HG02642 (cell line): ENCODE results near the gene DAPL1.

ENCODE experiments used
- ATAC-seq: cut with Tn5 transposase; IDR thresholded peaks from one replicate; pipeline ENCODE4 v1.9.1; 2021; ENCODE audit warnings: mild to moderate bottlenecking; ENCODE audit not compliant: unreplicated experiment, poor library complexity

Gene DAPL1

DNA sequence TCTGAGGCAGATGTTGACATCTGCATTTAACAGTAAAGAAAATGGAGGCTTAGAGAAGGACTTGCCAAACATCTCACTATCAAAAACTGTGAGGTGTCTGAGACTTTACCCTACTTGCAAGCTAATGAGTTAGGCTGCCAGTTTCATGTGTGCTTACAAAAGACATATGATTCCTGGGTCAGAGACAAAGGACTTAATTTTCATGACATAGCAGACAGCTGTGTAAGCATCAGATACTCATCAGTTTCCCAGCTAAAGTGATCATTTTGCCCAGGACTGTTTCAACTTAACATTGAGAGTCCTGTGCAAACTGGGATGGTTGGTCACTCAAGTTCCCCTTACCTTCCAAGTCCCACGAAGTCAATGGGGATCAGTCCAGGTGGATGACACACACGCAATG is 18.9 kb upstream of the DAPL1 start:
- ATAC-seq: no peak

DNA sequence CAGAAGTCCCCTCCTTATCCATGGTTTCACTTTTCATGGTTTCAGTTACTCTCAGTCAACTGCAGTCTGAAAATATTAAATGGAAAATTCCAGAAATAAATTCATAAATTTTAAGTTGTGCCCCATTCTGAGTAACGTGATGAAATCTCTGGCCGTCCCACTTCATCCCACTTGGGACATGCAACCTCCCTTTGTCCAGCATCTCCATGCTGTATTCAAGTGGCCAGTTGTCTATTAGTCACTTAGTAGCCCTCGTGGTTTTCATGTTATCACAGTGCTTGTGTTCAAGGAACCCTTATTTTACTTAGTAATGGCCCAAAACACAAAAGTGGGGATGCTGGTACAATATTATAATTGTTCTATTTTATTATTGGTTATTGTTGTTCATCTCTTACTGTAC is 18.0 kb upstream of the DAPL1 start:
- ATAC-seq: no peak

DNA sequence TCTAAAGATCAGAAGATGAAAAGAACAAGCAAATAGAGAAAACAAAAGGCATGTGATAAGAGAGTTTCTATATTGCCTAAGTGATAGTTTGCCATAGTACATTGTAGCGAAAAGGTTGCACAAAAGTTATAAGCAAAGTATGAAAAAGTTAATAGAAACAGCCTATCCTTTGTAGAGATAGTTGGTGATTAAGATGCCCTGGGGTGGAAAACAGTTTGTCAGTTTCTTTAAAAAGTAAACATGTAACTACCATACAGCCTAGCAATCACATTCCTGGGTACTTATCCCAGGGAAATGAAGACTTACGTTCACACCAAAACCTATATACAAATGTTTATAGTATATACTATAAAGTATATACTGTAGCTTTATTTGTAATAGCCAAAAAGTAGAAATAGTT is 16.9 kb upstream of the DAPL1 start:
- ATAC-seq: no peak

DNA sequence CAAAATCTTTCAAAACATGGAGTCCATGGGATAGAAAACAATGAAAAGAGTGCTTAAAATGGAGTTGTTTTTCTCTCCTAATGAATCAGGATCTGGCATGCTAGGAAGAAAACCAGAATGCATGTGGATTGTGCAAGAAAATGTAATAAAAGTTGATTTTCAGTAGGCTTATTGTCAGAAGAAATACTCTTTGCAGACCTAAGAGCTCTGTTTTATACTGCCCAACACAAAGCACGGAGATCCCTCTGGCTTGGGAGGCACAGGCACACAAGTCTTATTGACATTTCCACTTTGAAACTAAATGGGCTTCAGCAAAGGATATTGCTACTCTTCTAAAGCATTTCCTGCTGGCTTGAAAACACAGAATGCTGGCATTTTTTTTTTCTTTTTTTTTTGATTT is 15.5 kb upstream of the DAPL1 start:
- no peak for ATAC-seq

DNA sequence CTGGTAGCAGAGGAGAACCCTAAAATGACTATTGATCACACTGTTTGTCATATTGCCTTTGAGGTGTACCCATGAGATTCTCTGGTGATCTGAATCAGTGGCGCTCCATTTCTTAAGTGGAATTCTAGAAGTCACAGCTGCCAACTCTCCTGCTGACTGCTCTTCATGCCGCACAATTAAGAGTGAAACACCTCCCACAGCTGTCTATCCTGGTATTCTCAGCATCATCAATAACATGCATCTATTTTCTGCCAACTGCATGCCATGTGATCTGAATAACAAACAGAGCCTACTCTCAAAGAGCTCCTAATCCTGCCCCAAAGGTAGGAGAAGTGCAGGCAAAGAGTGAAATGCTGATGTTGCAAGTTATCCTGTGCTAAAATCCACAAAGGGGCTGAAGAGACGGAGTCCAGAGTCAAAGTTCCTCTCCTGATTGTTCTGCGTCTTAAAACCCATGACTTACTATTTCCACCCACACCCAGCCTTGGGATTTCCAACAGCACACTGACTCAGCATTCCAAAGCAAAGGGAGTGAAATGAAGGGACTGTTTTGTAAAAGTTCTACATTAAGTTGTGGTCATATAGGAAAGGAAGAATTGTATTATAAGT is 13.7 kb upstream of the DAPL1 start:
- no peak for ATAC-seq

DNA sequence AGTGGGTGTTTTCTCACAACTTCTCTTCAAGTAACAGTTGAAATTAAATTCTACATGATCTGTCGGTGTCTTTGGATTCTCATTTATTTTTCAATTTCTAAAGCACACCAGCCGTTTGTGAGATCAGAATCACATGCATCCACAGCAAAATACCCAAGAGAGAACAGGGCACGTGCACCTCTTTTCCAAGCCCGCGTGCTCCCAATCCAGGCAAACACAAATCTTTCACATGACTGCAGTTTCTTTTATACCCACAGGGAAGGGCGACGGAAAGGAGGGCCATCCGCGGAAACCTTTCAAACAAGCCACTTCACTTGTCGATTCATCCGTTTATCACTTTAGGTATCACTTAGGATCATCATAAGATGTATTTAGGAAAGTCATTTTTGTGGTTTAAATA is 13.0 kb upstream of the DAPL1 start:
- ATAC-seq: no peak

DNA sequence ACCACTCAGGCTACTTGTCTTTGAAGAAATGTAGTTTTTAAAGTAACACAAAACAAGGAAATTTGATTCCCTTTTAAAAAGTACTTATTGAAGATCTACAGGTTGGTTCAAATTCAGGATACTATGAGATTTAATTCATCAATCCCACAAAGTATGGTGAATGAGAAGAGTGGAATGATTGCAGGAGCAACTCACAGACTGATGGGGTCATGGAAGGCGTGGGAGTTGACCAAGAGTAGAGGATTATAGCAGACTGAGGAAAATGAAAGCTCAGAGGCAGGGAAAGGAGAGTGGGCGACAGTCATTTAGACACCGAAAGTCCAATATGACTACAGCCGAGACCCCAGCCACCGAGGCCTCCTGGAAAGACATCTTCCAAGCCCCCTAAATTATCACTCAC is 12.5 kb upstream of the DAPL1 start:
- ATAC-seq: no peak

DNA sequence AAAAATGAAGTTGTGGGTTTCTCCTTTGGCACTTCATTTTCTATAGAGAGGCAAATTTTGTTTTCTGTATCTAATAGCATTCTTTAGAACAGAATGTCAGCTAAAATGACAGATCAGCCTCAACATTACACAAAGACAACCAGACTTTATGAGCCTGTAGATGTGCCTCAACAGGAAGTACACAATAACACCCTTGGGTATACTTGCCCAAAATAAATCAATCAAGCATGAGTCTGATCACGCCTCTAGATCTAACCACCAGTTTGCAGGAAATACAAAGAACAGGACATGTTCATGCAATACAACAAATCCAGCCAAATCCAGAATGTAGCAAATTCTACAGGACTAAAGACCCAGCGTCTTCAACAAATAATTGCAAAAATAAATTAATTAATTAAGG is 11.2 kb upstream of the DAPL1 start:
- no peak for ATAC-seq

DNA sequence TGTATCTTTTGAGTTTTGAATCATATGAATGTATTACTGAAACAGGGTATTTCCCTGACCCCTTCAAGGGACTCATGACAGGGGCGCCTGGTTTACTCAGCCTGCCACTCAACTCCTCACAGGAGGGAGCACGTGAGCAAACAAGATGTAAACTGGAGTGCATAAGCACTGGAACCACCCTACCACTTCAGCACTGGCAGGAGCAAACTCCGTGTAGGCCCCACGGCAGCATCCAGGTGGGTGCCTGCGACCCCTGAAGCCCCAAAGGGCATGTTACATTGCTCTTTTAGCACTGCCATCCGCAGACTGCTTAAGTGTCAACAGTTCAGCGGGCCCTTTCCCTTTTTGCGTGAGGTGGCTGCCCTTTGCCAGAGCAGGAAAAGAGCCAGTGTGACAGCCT is 8.2 kb upstream of the DAPL1 start:
- no peak for ATAC-seq

DNA sequence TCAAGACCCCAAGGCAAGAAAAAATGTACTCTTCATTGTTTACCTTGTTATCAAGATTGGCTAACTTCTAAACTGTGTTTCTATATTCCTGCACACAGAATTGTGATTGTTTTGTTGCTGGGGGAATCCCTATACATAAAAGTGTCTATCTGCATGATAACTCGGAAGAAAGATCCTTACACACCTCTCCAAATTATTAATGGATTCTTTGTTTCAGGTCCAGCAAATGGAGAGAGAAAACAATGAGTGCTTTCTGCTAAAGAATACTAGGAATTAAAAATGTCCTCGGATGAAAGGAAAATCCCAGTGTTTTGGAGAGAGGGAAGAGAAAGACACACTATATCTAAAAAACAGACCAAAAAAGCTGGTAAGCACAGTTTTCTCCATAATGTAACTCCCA is 6.2 kb upstream of the DAPL1 start:
- no peak for ATAC-seq

DNA sequence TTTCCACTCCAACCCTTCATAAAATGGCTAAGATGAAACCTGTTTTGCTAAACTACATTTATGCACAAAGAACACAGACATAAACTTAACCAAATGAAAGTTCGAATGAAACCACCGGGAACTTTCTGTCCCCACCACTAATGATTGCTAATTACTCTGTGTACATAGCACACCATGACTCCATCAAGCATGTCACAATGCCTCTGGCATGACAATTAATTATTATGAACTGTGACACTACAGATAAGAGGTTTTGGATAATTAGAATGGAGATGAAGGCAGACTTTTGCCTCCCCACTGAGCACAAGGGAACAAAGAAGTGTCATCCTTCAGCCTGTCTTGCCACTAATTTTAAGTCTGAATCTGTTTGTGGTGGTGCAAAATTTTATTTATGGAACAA is 1.5 kb downstream of the DAPL1 start:
- no peak for ATAC-seq

DNA sequence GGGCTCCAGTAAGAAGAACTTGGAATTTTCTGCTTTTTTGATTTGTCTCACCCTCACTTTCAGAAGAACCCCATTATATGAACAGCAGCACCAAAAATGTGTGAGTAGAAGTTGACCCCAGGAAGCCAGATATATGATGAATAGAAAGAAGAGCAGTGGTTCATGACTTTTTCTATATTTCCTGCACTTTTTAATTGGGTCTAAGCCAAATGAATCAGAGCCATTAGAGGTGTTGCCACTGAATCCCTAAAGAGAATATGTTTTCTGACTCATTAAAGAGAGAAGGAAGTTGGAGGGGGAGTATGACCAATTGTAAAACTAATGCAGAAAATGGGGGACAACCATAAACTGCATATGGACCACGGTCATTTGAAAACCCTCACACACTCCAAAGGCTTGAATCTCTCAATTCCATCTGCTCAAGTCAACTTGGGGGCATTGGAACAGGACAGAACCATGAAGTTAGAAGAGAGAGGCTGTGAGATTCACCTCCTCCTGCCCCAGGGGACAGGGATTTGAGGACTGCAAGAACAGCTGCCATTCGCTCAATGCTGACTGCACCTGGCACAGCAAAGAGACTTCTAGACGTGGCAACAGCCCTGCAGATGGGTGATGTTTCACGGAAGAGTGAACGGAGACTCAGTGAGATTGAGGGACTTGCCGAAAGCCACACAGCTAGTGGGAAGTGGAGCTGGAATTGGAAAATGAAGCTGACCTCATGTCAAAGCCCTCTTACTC is 3.0 kb downstream of the DAPL1 start:
- ATAC-seq: no peak

DNA sequence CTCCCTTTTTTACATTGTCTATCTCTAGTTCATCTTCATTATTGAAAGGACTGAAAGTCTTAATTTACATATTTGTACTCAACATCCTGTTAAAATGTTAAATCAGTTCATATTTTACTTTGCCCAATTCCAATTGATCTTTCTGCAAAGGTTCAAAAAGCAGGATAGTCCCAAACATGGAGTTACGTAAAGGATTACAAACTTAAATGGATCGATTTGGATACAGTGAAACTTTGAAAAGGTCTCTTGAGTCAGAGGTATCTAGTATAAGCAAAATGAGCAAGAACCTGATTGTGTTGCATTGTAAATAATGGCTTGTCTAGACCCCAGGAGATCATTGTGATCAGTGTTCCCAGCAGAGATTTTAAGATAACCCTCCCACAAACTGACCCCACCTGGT is 4.1 kb downstream of the DAPL1 start:
- ATAC-seq: no peak

DNA sequence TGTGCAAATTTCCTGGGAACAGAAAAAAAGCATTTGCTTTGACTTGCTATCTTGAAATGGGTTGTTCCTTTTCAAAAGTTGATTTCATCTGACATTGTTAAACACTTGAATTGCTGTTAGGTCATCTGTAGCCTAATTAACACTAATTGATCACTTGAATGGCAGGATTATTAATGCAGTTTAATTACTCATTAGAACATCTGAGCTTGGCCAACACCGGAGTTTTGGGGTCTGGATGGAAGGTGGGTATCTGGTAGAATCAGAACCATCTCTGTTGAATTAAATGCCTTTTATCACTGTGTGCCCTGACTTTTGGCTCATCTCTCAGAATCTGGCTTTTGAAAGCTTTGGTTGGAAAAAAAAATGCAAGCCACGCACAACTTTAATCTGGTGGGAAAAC is 8.4 kb downstream of the DAPL1 start:
- no peak for ATAC-seq

DNA sequence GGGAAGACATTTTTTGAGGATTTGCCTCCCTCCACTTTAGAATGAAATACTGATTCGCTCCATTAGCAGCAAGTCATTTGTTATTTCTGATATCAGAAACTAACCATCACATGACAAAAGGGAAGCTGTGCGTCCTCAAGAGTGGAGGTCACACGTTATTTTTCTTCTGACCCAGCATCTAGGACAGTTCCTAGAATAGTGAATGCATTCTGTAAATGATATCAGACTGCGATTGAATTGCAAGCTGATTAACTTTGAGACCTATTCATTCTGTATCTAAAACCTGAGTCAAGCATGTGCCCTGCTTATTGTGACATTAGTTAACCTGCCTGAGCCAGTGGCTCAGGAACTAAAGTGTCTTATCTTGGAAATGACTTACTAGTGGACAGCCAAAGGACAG is 10.1 kb downstream of the DAPL1 start:
- ATAC-seq: no peak

DNA sequence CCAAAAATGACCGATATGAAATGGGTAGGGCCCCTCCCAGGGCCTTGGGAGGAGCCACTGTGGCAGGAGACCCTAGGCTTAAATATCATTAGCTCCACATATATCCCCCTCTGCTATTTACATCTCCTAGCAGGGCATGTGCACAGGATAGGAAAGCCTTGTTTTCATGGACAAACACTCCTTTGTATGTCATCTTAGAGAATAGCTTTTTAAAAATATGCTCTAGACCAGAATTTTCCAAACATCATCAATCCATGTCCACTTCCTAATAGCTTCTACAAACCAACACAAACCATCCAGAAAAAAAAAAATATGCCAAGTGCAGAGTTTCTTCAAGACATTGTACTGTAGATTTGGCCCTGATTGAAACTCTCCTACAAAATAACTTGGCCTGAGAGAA is 10.8 kb downstream of the DAPL1 start:
- ATAC-seq: no peak

DNA sequence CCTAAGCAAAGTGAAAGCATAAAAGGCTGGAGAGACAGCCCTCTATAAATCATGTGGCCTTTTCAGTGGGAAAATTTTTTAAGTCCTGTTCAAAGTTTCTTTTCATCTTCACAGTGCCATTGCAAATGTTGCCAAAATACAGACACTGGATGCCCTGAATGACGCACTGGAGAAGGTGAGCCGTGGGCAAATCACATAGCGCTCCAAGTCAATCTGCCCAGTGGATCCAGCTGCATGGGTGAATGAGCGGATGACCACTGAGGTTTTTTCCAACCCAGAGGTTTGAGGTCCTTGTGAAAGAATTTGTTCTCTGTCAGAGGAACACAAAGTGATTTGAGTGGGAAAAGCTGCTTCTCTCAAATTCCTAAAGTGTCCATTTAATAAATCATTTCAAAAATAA is 11.8 kb downstream of the DAPL1 start:
- no peak for ATAC-seq

DNA sequence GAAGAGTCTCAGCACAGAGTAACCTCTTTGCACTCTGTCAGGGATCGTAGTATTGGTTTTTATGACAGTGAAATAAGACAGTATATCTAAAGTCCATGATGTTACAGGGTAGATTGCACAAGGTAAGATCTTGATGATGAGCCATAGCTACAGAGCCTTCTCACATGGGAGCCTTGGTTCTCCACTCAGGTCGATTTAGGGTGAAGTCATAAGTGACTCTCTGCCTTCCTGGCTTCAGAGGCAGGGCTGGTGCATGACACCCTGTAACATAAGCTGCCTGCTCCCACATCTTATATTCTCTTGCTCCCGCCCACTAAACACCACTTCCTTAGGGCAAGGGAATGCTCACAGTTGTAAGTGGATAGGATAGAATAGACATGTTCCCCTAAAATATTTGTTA is 13.3 kb downstream of the DAPL1 start:
- no peak for ATAC-seq

DNA sequence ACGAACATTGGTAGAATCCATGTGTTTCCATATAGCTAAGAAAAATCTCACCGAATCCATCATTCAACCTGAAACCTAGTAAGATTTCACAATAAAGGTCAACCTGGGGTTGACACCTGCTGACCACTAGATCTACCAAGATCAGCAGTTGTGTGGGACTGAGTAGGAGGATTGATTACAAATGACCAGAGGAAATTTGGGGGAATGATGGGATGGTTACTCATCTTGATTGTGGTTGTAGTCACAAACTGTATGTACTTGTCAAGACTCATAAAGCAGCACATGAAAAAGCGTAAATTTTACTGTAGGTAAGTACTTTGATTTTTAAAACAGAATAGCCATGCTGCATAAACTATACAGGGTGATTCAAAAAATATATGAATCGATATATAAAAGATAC is 14.7 kb downstream of the DAPL1 start:
- ATAC-seq: no peak

DNA sequence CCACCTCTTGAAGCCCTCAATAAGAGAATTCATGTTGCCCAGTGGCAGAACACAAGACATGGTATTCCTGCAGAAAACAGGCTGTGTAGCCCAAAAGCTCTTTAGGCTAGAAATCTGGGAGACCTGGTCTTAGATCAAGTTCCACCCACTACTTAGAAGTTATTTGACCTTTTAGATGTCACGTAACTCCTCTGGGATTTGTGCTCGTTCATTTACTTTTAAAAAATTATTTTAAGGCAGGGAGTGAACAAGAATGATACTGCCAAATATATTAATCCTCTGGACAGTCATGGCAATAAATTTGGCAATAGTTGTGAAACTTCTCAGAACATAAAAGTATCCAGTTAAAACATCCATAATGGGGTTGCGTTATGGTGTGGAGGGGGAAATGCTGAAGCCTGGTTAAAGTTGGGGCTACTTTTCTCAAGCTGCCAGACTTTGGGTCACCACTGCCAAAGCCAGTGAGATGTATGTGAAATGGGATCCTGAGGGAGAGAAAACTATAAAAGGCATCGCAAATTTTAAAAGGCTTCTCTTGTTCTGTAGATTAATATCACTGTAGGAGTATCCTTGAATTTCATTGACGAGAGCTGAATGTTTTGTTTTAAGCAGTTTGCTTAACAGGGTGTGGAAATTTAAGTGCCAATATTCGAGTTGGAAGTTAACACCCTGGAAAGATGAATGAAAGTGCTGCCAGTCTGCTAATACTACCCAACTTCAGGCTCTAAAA is 15.8 kb downstream of the DAPL1 start:
- ATAC-seq: no peak

DNA sequence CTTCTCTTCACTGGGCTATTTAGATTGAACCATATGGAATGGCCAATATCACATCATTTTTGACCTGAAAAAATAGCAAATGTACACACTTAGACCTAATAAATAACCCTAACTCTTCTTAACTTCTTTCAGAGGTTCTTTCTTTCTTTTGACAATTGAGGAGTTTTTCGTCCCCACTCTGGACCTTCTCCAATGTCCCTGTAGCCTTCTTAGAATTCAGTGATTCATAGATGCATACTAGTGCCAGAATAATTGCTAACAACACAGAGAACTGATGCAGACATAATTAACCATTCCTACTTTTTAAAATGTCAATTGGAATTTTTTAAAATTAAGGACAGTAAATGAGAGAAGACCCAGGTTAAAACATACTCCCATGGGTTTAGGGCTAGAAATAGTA is 20.0 kb downstream of the DAPL1 start:
- no peak for ATAC-seq

DNA sequence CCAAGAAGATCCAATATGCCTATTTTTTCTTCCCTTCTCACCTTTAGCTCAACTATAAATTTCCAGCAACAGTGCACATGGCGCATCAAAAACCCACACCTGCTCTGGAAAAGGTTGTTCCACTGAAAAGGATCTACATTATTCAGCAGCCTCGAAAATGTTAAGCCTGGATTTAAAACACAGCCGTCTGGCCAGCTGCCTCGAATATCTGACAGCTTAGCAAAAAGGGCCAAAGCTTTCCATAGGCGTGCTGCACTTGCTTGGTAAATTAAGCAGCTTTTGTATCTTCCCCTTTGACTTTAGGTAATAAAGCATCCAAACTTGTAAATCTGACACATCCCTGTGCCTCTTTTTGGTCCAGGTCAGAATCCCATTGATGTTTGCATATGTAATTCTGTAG is 20.5 kb downstream of the DAPL1 start:
- ATAC-seq: no peak
